ACC112 (cell line): ENCODE measurements around the gene RABEPK.
"Not testable (repeated sequence)": the region's sequence is repeated elsewhere in the genome, so short reads cannot be mapped to it uniquely, and the experiment has no call there.

ENCODE experiments used
- H2AFZ ChIP-seq: fragments of 200-600 bp; sonication (generic); one replicate; pipeline ENCODE4 v1.6.0; 2017; ENCODE audit warnings: antibody characterized with exemption, low read length; ENCODE audit not compliant: unreplicated experiment
- H3K27ac ChIP-seq: fragments of 200-600 bp; sonication (generic); 2 replicates; pipeline ENCODE4 v1.5.1; 2014; ENCODE audit warnings: low read depth, mild to moderate bottlenecking, antibody characterized with exemption, low read length, moderate library complexity
- H3K27me3 ChIP-seq: fragments of 200-600 bp; sonication (generic); 2 replicates; pipeline ENCODE4 v1.6.1; 2014; ENCODE audit warnings: mild to moderate bottlenecking, antibody characterized with exemption, low read length, moderate library complexity, mixed read lengths; ENCODE audit not compliant: insufficient read depth
- H3K36me3 ChIP-seq: fragments of 200-600 bp; sonication (generic); 2 replicates; pipeline ENCODE4 v1.6.1; 2016; ENCODE audit warnings: mild to moderate bottlenecking, antibody characterized with exemption, low read length, moderate library complexity, mixed read lengths; ENCODE audit not compliant: insufficient read depth
- H3K4me1 ChIP-seq: fragments of 200-600 bp; sonication (generic); one replicate; pipeline ENCODE4 v1.6.1; 2016; ENCODE audit warnings: low read length, mixed read lengths; ENCODE audit not compliant: insufficient read depth, unreplicated experiment, control insufficient read depth
- H3K4me3 ChIP-seq: fragments of 200-600 bp; sonication (generic); 2 replicates; pipeline ENCODE4 v1.5.1; 2014; ENCODE audit warnings: mild to moderate bottlenecking, low read depth, low read length
- H3K79me2 ChIP-seq: fragments of 200-600 bp; sonication (generic); one replicate; pipeline ENCODE4 v1.6.0; 2016; ENCODE audit warnings: low read length; ENCODE audit not compliant: control insufficient read depth, unreplicated experiment, insufficient read depth

Gene RABEPK, protein sequence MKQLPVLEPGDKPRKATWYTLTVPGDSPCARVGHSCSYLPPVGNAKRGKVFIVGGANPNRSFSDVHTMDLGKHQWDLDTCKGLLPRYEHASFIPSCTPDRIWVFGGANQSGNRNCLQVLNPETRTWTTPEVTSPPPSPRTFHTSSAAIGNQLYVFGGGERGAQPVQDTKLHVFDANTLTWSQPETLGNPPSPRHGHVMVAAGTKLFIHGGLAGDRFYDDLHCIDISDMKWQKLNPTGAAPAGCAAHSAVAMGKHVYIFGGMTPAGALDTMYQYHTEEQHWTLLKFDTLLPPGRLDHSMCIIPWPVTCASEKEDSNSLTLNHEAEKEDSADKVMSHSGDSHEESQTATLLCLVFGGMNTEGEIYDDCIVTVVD

GRCh38 chr9:125200216-125201047, at the start of gene RABEPK:
Gene RABEPK, plus strand, starts transcription at chr9:125200542. Its CDS starts 2,472 bp downstream, at chr9:125203014.
- Histone ChIP-seq H3K4me3 (peak within 1 kb of the TSS; percentile 83), H2AFZ (peak within 1 kb of the TSS; percentile 89), H3K27me3 (no peaks in the 10 kb centered on the region), H3K79me2 (peaks cover 6% of the 10 kb centered on the region), H3K4me1 (no peaks in the 10 kb centered on the region), H3K27ac (peak within 1 kb of the TSS; percentile 80), H3K36me3 (peaks cover 8% of the 10 kb centered on the region; the same call in 1 of the 2 replicates)

GRCh38 chr9:125151730-125152129, 48.6 kb upstream of the RABEPK start:
- peaks cover 12% of the 10 kb centered on the region for H3K36me3 ChIP-seq
- H3K27ac ChIP-seq: no peak overlapping the region
- no peaks in the 10 kb centered on the region for H3K27me3 ChIP-seq
- no peaks in the 10 kb centered on the region for H3K79me2 ChIP-seq
- peaks cover 7% of the 10 kb centered on the region for H3K4me1 ChIP-seq
- H2AFZ ChIP-seq: no peak overlapping the region
- no peak overlapping the region for H3K4me3 ChIP-seq

- H3K4me3 ChIP-seq: no peak overlapping the region
- H3K27me3 ChIP-seq: no peaks in the 10 kb centered on the region
- peaks cover 12% of the 10 kb centered on the region for H3K36me3 ChIP-seq
- H3K27ac ChIP-seq: no peak overlapping the region
- no peaks in the 10 kb centered on the region for H3K4me1 ChIP-seq
- no peak overlapping the region for H2AFZ ChIP-seq
- no peaks in the 10 kb centered on the region for H3K79me2 ChIP-seq
Measured at GRCh38 chr9:125153712-125154367, 46.5 kb upstream of the RABEPK start.

- Histone ChIP-seq H3K27ac (no peak overlapping the region), H3K4me3 (no peak overlapping the region), H3K27me3 (no peaks in the 10 kb centered on the region), H2AFZ (no peak overlapping the region), H3K4me1 (peaks cover 10% of the 10 kb centered on the region), H3K79me2 (peaks cover 8% of the 10 kb centered on the region), H3K36me3 (peaks cover 15% of the 10 kb centered on the region)
Measured at GRCh38 chr9:125156551-125156950, 43.8 kb upstream of the RABEPK start.

DNA sequence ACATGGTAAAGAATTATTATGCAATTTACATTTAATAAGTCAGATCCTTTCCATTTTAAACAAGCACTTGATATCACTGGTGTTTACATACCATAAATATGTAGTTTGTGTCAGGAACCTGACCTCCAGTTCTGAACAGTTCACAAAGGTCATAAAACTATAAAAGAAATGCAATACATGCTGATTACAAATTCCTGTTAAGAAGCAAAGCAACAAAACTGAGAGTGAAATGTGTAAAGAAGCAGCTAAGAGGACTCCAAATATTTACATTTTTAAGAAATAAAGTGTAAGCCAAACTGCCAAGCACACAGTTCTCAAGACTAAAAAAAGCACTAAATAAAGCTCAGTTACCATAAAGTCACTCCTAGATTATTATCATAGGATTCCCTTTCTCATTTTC, 39.6 kb upstream of the RABEPK start:
- Histone ChIP-seq H3K4me3 (no peak overlapping the region), H3K36me3 (0 out of 2 replicates have a peak, but pooled peaks cover 6% of the 10 kb centered on the region), H3K79me2 (peaks cover 19% of the 10 kb centered on the region), H3K4me1 (peaks cover 14% of the 10 kb centered on the region), H3K27me3 (no peaks in the 10 kb centered on the region), H3K27ac (peak overlapping the region; percentile 23), H2AFZ (no peak overlapping the region)

GRCh38 chr9:125161284-125161918, 38.9 kb upstream of the RABEPK start:
- Histone ChIP-seq H3K4me3 (no peak overlapping the region), H2AFZ (no peak overlapping the region), H3K27ac (peak overlapping the region; percentile 43), H3K79me2 (peaks cover 20% of the 10 kb centered on the region), H3K27me3 (no peaks in the 10 kb centered on the region), H3K36me3 (0 out of 2 replicates have a peak, but pooled peaks cover 6% of the 10 kb centered on the region), H3K4me1 (peaks cover 19% of the 10 kb centered on the region)

DNA sequence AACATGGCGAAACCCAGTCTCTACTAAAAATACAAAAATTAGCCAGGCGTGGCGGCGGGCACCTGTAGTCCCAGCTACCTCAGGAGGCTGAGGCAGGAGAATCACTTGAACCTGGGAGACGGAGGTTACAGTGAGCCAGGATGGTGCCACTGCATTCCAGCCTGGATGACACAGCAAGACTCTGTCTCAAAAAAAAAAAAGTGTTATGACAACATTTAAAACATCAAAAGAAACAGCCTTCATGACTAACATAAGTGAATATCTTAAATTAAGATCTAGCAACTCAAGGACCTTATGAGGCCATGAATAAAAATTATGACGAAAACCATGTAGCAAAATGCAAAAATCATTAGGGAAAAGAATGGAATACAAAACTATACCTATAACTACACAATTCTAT, 37.5 kb upstream of the RABEPK start:
- H3K4me3 ChIP-seq, H2AFZ ChIP-seq, H3K27me3 ChIP-seq, H3K27ac ChIP-seq, H3K36me3 ChIP-seq: not testable (repeated sequence)
- H3K79me2 ChIP-seq: peaks cover 20% of the 10 kb centered on the region
- peaks cover 23% of the 10 kb centered on the region for H3K4me1 ChIP-seq

GRCh38 chr9:125166762-125167161, 33.6 kb upstream of the RABEPK start:
- H3K4me3 ChIP-seq: no peak overlapping the region
- H2AFZ ChIP-seq: no peak overlapping the region
- peaks cover 13% of the 10 kb centered on the region; the same call in 1 of the 2 replicates for H3K36me3 ChIP-seq
- no peak overlapping the region for H3K27ac ChIP-seq
- peaks cover 12% of the 10 kb centered on the region for H3K79me2 ChIP-seq
- H3K27me3 ChIP-seq: no peaks in the 10 kb centered on the region
- peaks cover 18% of the 10 kb centered on the region for H3K4me1 ChIP-seq

GRCh38 chr9:125169895-125170294, 30.4 kb upstream of the RABEPK start:
- H2AFZ ChIP-seq: no peak overlapping the region
- no peak overlapping the region for H3K4me3 ChIP-seq
- H3K79me2 ChIP-seq: peaks cover 26% of the 10 kb centered on the region
- H3K27ac ChIP-seq: no peak overlapping the region
- peaks cover 16% of the 10 kb centered on the region for H3K36me3 ChIP-seq
- H3K27me3 ChIP-seq: no peaks in the 10 kb centered on the region
- peaks cover 22% of the 10 kb centered on the region for H3K4me1 ChIP-seq
